ENCODE measurements around the gene TBC1D9.
A peak's percentile ranks its signal among the peaks of the same experiment; 100 is the strongest.
"Not testable (repeated sequence)": the region's sequence is repeated elsewhere in the genome, so short reads cannot be mapped to it uniquely, and the experiment has no call there.

The TBC1D9 gene

GRCh38 chr4:140756319-140757231, at the start of gene TBC1D9:
Gene TBC1D9 (minus strand): TSS chr4:140756385. CDS start chr4:140756045, 340 bp downstream.
- peak in 1 of 3 donors; percentile 1 for DNase-seq (ENCODE audit: low read depth in 3 of 3)

- DNase-seq (ENCODE audit: low read depth in 3 of 3): no peak
Observed at GRCh38 chr4:140805293-140805692, 49.1 kb upstream of the TBC1D9 start.

- no peak for DNase-seq (ENCODE audit: low read depth in 3 of 3)
Observed at GRCh38 chr4:140802591-140802990, 46.4 kb upstream of the TBC1D9 start.

- DNase-seq (ENCODE audit: low read depth in 3 of 3): no peak
Observed at GRCh38 chr4:140800666-140801065, 44.5 kb upstream of the TBC1D9 start.

- DNase-seq (ENCODE audit: low read depth in 3 of 3): no peak
Observed at GRCh38 chr4:140799686-140800225, 43.6 kb upstream of the TBC1D9 start.

GRCh38 chr4:140793291-140793690, 37.1 kb upstream of the TBC1D9 start:
- DNase-seq (ENCODE audit: low read depth in 3 of 3): no peak

GRCh38 chr4:140790765-140791164, 34.6 kb upstream of the TBC1D9 start:
- DNase-seq (ENCODE audit: low read depth in 3 of 3): no peak

GRCh38 chr4:140790171-140790570, 34.0 kb upstream of the TBC1D9 start:
- DNase-seq (ENCODE audit: low read depth in 3 of 3): no peak

GRCh38 chr4:140789759-140790158, 33.6 kb upstream of the TBC1D9 start:
- no peak for DNase-seq (ENCODE audit: low read depth in 3 of 3)

GRCh38 chr4:140782787-140783186, 26.6 kb upstream of the TBC1D9 start:
- not testable (repeated sequence) for DNase-seq (ENCODE audit: low read depth in 3 of 3)

- no peak for DNase-seq (ENCODE audit: low read depth in 3 of 3)
Observed at GRCh38 chr4:140781596-140781995, 25.4 kb upstream of the TBC1D9 start.

- DNase-seq (ENCODE audit: low read depth in 3 of 3): no peak
Observed at GRCh38 chr4:140777894-140778293, 21.7 kb upstream of the TBC1D9 start.

GRCh38 chr4:140777386-140777785, 21.2 kb upstream of the TBC1D9 start:
- no peak for DNase-seq (ENCODE audit: low read depth in 3 of 3)

- DNase-seq (ENCODE audit: low read depth in 3 of 3): no peak
Observed at GRCh38 chr4:140776556-140776955, 20.4 kb upstream of the TBC1D9 start.

GRCh38 chr4:140774956-140775355, 18.8 kb upstream of the TBC1D9 start:
- DNase-seq (ENCODE audit: low read depth in 3 of 3): no peak

GRCh38 chr4:140774510-140774909, 18.3 kb upstream of the TBC1D9 start:
- DNase-seq (ENCODE audit: low read depth in 3 of 3): no peak

- DNase-seq (ENCODE audit: low read depth in 3 of 3): no peak
Observed at GRCh38 chr4:140769209-140769608, 13.0 kb upstream of the TBC1D9 start.

GRCh38 chr4:140764785-140765392, 8.7 kb upstream of the TBC1D9 start:
- DNase-seq (ENCODE audit: low read depth in 3 of 3): no peak

GRCh38 chr4:140762202-140762601, 6.0 kb upstream of the TBC1D9 start:
- DNase-seq (ENCODE audit: low read depth in 3 of 3): no peak

GRCh38 chr4:140757232-140757630, 1.0 kb upstream of the TBC1D9 start:
- no peak for DNase-seq (ENCODE audit: low read depth in 3 of 3)

- DNase-seq (ENCODE audit: low read depth in 3 of 3): peak in 1 of 3 donors; percentile 3
Observed at GRCh38 chr4:140755774-140756318, 339 bp downstream of the TBC1D9 start.

Measured in stimulated activated CD4-positive, alpha-beta T cell treated with anti-CD3 and anti-CD28 coated beads, TNF-alpha, amount 100 ng/mL, for 48 hours (primary cell).